Frontal cortex (tissue), 4 donors: ENCODE results near the gene CTNND2. TPM values are rescaled to one million over a fixed set of nuclear protein-coding genes. Genes with fewer than 3 reads are reported as not detected.
"Not testable (repeated sequence)": the region's sequence is repeated elsewhere in the genome, so short reads cannot be mapped to it uniquely, and the experiment has no call there.

Experiments used
- DNase-seq, 2 donors: peaks; one replicate each; pipeline ENCODE4 v3.0.0; 2012; ENCODE audit warnings: low spot score in 2 of 2
- FAIRE-seq: peaks from 2 replicates; lab custom pipeline; 2012; peaks lifted over from hg19 to GRCh38; lab: Jason Lieb, UNC
- total RNA-seq: library from RNA; depleted of rRNA; stranded (reverse); fragments of >200 nt; gene quantifications from one replicate; pipeline ENCODE4 v1.2.3, GENCODE V29; 2014
- donor health status: control.
- donor health status: control.
- donor health status: control.

The CTNND2 gene
- total RNA-seq, 1 donor from 2014 or later: 74.2 TPM

DNA sequence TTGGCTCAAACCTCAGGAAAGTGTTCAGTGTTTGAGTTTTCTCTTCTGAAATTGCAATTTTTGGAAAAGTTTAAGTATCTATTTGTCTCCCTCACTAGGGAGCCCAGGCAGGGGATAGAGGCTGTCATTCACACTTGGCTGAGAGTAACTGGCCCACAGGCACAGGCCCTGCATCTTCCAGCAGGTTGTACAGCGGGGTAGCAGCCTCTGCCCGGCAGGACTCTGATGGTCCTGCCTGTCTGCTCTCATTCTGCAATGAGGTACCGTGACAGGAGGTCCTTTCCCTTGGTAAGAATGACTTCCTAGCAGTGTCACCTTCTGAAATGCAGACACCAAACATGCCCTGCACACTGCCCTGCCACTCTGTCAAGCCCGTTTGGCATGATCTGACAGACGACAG, 860.4 kb downstream of the CTNND2 start:
- no peak for FAIRE-seq
- no peak for DNase-seq

DNA sequence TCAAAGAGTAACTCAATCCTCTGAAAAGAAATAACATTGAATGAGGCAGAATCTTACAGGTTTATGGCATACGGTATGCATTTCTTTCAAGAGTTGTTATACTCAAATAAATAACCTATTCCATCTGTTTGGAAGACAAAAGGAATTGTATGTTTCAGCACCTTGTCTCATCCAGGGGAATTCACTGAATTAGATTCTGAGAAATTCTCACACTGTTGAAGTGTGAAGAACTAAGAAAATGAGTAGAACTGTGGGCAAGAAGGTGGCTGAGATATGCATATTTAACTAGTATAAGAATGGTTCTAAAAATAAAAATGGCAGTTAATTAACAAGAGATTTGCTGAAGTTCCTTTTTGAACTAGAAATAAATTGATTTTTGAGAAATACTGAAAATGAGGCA, 863.9 kb downstream of the CTNND2 start:
- no peak for FAIRE-seq
- no peak for DNase-seq

DNA sequence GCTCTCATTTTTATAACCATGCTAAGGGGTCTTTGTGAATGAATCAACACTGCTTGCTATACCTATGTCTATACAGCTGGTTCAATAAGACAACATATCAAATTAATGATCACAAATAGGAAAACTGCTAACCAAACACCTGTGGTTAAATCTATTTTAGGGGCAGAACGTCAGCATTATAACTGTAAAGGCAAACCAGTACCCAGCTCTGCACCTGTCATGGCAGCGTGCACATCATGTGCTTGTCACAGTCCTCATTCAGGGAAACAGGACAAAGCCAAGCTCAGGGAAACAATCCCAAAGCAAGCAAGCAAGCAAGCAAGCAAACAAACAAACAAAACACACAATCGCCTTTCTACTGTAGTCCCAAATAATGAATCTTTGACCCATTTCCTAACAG, 865.5 kb downstream of the CTNND2 start:
- DNase-seq (no peak), FAIRE-seq (no peak)

DNA sequence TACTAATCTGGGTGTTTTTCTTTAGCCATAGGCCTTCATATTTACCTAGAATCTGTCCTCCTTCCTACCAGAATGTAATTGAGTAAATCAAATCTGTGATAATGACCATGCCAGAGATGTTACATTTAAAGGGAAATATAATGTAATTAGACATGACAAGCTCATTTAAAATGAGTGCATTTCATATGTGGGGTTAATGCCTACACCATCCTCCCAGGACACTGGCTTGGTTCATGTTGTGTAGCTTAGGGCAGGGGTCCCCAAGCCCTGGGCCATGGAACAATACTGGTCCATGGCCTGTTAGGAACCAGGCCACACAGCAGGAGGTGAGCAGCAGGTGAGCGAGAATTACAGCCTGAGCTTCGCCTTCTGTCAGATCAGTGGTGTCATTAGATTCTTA, 866.3 kb downstream of the CTNND2 start:
- DNase-seq (no peak), FAIRE-seq (no peak)

DNA sequence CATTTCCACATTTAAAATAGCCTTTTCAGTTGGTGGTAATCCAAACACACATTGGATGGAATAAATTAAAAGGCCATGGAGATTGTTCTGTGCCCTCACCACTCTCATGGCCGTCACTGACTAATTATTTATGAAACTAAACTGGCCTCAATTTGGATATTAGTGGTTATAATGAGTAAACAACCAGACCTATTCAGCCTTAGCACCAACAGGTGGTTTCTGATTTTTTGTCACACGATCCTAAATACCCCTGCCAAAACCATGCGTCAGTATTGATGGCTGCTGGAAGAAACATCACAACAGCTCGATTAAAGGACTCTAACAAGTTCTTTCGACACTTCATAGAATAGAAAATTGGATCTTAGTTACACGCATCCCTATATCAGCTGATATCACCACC, 867.2 kb downstream of the CTNND2 start:
- DNase-seq (no peak), FAIRE-seq (no peak)

DNA sequence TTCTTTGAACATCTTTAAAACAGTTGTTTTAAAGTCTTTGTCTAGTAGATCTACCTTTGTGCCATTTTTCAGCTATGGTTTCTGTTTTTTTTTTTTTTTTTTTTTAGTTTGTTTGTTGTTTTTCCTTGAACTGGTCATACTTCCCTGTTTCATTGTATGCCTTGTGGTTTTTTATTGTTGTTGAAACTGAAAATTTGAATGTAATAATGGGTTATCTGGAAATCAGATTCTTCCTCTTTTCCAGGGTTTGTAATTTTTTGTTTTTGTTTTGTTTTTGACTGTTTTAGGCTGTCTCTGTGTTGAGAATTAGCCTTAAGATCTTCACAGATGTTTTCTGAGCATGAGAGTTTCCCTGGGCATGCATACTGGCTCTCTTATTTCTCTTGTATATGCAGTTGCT, 873.6 kb downstream of the CTNND2 start:
- DNase-seq: no peak
- FAIRE-seq: peak; percentile 51

DNA sequence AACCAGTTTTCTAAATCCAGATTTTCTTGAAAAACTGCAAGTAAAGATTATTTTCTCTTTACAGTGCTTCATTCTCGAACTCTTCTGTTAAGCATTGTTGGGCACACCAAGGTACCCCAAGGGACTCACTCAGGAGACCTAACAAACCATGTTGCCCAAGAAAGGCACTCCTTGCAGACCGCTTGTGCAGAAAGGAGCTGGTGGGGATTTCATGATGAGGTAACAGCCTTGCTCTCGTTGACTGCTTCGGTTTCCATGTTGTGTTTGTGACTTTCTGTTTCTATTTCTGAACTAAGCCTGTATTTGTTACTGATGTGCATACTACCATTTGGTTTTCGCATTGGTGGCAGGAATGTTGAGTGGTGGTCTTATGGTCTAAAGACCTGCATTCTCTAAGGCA, 876.6 kb downstream of the CTNND2 start:
- FAIRE-seq: no peak
- DNase-seq: no peak

DNA sequence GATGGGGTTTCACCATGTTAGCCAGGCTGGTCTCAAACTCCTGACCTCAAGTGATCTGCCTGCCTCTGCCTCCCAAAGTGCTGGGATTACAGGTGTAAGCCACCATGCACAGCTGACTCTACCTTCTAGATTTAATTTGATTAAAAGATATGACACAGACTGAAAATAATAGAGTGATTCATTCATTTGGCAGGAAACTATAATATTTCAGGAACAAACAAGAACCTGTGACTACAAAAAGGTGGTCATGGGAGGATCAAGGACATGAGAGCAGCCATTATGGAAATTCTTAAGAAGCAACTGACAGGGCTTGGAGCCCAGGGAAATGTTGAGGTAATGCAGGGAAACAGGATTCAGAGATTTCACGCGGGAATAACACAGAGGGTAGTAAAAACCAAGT, 877.7 kb downstream of the CTNND2 start:
- FAIRE-seq (no peak), DNase-seq (no peak)

DNA sequence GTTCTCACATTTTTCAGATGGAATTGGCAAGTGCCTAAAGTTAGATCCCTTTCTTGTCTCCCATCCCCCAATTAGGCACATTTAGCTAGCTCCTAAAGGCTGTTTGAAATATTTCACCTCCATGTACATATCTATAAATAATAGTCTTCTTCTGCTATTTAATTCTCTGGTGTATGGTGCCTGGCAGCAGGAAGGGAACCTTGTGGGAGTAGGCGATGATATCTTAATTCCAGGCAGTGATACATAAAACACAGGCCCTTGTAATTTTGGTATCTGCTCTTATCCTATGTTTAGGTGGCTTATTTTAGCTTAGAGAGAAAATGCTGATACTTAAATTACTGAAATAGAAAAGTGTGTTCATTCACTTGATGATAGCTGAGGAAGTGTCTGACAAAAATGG, 880.3 kb downstream of the CTNND2 start:
- no peak for DNase-seq
- FAIRE-seq: no peak

DNA sequence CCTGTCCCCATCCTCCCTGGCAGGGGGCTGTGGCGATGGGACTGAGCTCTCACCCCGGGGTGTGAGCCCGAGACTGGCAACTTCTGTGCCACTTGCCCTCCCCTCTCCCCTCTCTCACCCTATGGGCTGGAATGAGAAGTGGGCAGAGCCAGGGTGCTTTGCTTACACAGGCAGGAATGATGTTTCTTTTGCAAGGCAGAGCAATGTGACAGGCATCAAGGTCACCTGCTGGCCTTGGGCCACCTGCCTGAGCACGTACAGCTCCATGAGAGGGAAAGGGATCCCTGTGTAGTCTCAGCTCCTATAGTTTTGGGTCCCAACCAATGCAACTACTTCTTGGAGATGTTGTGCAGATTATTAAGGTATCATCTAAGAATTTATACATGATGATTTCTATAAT, 890.5 kb downstream of the CTNND2 start:
- FAIRE-seq: no peak
- DNase-seq: no peak

DNA sequence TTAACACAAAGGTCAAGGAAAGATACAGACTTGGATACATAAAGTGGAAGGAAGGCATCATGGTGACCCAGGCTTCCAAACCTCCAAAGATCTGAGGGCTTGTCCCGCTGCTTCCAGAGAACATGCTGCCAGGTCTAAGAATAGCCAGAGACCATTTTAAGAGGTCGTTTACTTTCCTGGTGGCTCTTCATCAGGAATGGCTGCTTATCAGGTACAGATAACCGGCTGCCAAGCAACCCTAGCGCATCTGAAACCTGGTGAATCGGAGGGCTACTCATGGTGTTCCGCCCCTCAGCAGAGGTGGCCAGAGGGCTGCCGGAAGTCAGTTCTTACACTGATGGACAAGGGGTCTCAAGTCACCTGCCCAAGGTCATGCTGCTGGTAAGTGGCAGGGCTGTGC, 892.0 kb downstream of the CTNND2 start:
- FAIRE-seq: no peak
- no peak for DNase-seq

DNA sequence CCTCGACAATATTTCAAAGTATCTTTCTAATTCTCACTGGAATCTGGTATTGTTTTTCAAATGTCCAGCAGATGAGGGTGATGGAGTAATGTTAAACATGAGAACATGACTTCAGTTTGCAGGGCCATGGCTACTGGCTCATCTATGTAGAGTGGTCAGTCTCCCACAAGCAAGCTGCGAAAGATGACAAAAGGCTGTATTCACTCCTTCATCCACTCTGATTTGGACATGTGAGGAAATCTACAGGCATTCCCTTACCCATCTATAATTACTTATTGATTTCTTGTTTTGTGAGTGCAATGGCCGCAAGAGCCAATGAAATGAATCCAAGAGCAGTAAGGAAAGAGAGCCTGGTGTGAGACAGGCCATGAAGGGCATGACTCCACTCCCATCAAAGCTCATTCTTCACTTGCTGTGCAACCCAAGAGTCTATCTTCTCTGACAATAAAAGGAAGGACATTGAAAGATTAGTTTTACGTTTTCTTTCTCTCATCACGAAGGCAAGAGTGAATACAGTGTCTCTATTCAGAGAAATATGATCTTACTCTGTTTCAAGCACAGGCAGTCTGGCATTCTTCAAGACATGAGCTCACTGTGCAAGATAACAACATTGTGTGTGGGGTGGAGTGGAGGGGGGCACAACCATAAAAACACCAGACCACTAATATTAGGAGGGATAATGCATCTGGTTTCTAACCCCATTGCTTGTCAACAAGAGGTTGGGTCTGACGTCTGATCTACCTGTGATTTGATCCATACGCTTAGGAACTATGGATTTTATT, 893.6 kb downstream of the CTNND2 start:
- DNase-seq: no peak
- no peak for FAIRE-seq

DNA sequence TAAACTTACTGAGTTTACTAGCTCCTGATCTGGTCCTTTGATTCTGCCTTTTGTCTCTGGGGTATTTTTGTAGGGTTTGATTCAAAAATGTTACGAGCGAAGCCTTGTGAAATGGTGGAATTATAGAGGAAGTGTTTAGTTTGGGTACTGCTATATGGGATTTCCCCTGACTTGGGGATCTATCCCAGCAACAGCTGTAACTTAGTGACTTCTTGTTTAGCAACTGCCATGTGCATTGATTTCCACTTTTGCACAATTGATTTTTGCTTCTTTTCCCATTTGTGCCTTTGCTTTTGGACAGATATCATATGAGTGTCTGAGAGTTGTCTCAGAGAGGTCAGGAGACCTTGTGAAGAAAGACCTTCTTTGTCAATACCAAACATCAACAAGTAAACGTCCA, 894.7 kb downstream of the CTNND2 start:
- FAIRE-seq (no peak), DNase-seq (no peak)

DNA sequence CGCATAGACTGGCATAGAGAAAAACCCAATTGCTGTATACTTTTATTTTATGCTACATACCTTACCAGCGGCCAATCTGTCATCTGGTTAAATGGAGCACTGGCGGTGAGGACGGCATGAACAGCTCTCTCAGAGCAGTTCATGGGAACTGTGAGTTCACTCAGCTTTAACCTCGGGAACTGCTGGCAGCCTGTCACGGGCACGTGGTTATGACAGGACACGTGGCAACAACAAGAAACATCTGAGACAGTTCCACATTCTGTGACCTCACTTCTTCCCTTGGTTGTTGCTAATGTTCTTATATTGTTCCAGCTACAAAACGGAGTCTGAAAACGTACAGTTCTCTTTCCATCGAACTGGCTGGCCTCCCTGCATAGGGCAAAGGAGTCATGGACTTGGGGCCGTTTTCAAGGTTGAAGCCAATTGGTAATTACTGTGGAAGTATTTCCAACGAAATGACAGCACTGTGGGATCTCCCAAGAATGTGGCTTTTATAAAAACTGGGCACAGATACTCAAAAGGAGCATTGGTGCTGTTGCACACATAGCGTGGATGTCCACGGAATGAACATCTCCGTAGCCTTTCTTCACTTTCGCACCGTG, 896.9 kb downstream of the CTNND2 start:
- DNase-seq (no peak), FAIRE-seq (no peak)

DNA sequence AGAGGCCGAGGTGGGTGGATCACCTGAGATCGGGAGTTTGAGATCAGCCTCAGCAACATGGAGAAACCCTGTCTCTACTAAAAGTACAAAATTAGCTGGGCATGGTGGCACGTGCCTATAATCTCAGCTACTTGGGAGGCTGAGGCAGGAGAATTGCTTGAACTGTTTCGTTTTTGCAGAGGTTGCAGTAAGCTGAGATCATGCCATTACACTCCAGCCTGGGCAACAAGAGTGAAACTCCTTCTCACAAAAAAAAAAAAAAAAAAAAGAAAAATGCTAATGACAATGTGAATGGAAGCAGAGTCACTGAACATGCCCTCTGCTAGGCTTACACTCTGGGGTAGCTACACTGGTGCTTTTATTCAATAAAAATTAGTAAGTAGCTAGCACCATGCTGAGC, 899.7 kb downstream of the CTNND2 start:
- not testable (repeated sequence) for DNase-seq, FAIRE-seq

DNA sequence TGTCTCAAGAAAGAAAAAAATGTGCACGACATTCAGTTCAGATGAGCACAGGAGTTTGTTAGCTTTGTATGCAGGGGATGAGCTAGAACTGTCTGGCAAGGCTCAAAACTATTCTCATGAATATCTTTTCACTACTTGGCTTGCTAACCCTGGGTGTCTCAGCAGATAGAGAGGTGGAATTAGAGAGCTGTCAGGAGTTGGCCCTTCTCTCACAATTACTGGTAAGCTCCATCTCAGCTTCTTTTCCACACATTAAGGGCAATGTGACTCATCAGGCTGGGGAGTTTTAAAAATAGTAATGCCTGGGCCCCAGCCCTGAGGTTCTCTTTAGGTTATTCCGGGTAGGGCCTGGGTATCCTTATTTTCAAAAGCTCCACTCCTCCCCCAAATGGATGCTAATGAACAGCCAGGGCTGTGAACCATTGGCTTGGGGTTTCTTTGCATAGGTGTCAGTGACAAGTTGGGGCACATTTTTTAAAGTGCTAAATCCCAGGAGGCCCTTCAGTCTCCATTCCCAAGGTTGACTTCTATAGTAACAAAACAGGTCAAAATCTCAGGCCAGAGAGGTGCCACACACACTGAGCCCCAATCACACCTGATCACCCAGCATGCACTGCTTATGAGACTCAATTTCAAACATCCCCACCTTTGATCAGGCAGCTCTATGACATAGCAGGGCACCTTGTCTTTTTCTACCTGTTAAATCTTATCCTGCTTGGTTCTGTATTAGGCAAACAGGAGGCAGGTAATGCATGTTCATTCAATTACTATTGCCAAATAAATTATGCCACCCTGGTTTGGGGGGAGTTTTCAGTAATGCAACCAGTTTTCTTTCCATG, 903.5 kb downstream of the CTNND2 start:
- DNase-seq: peak in 1 of 2 donors; percentile 23
- no peak for FAIRE-seq

DNA sequence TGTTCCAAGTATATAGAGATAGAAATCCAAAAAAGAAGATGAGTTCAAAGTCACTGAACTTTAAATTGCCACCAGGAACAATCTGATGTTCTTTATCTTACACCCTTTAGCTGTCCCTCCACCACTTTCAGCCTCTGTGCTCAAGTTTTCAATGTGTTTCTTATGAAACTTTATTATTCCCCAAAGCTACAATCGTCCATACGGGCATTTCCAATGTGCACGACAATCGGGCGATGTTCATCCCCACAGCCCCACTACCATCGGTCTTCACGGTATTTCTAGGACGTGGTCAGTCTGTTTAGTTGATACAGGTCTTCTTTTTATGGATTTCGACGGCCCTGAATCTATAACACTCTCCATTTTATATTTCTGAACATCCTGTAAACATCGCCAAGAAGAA, 904.5 kb downstream of the CTNND2 start:
- no peak for DNase-seq
- FAIRE-seq: no peak

DNA sequence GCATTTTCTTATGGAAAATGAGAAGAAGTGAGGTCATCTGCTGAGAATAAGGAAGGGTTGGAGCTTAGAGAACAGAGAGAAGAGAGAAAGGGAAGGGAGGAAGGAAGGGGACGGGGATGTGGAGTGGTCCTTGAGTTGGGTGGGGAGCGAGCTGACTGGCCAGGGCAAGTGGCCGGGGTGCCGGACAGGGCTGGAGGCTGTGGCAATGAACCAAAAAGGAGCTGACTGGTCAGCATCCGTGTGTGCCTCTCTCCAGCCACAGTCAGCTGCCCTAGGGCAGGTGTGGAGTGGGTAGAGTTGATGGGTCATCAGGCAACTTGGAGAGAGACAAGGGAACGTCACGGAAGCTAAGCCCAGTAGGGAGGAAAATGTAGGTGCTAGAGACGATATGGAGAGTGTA, 908.4 kb downstream of the CTNND2 start:
- FAIRE-seq (no peak), DNase-seq (no peak)

DNA sequence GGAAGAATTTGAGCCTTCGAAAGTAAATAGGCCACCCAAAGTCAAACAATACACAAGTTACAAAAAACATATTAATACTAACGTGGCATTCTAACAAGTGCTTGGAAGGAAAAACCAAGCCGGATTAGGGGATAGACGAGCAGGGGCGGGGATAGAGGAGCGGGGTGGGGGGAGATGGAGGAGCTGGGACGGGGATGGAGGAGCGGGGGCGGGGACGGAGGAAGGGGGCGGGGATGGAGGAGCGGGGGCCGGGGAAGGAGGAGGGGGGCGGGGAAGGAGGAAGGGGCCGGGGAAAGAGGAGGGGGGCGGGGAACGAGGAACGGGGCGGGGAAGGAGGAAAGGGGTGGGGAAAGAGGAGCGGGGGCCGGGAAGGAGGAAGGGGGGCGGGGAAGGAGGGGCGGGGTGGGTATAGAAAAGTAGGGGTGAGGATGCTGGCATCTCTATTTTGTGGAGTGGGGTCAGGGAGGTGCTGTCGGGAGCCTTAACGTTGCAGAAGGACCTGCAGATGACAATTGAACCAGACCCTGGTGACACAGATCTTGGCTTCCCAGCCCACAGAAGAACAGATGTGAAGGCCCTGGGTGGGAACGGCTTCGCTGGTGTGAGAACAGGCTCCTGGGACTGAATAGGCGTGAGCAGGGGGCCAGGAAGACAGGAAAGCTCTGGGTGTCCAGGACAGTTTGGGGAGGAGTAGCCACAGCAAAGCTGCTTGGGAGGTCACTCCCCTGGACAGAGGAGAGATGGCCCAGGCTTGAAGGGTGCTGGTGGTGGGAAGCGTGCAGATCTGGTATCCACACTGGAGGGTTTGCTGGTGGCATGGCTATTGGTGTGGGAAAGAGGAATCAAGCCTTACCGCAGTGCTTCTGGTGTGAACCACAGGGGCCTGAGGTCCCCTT, 909.9 kb downstream of the CTNND2 start:
- FAIRE-seq (no peak), DNase-seq (no peak)

DNA sequence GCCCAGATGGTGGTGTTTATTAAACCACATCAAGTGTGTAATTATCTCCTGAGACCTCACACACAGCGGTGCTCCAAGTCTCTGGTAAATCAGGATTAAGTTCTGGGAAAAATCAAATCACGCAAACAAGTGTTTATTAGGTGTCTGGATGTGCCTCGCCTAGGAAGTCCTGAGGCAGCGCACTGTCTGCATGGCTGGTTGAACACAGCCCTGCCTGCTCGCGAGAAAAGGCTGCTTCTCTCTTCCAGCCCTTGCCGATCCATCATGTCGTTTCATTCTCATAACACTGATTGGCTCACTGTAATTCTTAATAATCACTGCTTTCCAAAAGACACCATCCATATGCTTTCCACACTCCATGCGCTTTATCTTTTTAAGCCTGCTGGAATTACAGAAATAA, 913.6 kb downstream of the CTNND2 start:
- DNase-seq (no peak), FAIRE-seq (no peak)
